NT2/D1 (cell line): ENCODE measurements around the gene GRK6.

Experiments used
- SUZ12 ChIP-seq: IDR thresholded peaks from 2 replicates; pipeline ENCODE4 v1.6.1; 2011; ENCODE audit not compliant: insufficient read length, insufficient read depth; ENCODE audit errors: extremely low read depth
- YY1 ChIP-seq: IDR thresholded peaks from 2 replicates; pipeline ENCODE4 v1.6.1; 2011; ENCODE audit not compliant: insufficient read length, insufficient read depth

- TF ChIP-seq SUZ12 (no peak), YY1 (no peak)
Measured at GRCh38 chr5:177409043-177409801, 17.3 kb upstream of the GRK6 start, which contains the start of gene F12.
